SKM-1 treated with dmso at 0.1 percent for 144 hours (cell line): ENCODE measurements around the gene ACBD6.

ENCODE experiments used
- DNase-seq: peaks from one replicate; lab custom pipeline; 2025; ENCODE audit not compliant: unreplicated experiment; lab: John Stamatoyannopoulos, UW

ACBD6 gene

DNA sequence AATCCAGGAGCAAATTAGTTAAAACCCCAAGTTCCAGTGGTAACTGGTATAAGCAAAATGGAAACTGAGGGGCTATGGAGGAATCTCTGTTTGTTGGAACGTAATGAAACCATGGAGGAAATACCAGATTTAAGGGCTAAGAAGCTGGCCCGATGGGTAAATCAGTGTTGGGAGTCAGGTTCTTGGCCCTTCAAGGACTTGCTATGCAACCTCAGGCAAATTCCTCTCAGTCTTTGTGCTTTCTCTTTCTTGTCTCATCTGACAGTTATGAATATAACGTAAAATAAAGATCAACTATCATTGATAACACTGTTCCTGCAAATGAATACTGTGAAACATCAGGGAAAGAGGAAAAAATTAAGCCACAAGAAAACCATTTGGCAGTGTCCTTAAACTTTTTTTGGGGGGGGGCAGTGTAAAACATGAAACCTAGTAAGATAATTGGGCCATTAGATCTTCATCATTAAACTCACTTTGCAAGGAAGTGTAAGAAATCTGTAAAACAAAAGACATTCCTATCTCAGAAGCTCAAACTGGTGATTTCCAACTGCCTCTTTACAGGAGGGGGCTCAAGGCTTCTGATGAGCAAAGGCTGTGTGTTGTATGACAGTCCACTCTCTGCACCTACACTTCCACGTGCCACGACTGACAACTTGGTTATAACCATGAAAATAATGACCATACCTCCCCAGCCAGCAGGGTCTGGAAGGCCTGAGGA, 224.7 kb downstream of the ACBD6 start:
- DNase-seq, result no peak

DNA sequence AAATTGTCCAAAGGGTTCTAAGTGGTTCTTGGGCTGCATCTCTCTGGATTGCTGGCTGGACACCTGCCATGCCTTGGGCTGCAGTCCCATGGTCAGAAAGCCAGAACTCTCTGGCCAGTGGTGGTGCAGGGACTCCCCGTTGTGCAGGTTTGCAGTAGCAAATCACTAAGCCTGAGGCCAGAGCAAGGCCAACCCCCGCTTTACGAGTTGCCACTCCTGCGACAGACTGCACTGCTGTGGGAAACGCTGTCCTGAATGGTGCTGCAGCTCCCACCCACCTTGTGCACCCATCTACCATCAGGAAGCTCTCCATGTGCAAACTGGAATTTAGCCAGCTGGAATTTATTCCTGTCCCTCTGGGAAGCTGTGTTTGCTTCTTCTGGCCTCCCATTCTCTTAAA, 226.7 kb downstream of the ACBD6 start:
- DNase-seq, result no peak

DNA sequence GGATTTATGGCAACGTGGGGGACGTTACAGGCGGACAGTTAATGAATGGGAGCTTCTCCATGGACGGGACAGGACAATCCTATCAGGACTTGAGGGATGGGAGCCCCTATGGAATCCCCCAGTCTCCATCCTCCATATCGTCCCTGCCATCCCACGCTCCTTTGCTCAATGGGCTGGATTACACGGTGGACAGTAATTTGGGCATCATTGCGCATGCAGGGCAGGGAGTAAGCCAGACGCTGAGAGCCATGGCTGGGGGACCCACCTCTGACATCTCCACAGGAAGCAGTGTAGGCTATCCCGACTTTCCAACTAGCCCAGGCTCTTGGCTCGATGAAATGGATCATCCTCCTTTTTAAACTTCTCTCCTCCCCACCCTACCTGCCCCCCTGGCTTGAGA, 228.2 kb downstream of the ACBD6 start:
- DNase-seq, result no peak

- no peak for DNase-seq
Observed at GRCh38 chr1:180273066-180273465, 229.3 kb downstream of the ACBD6 start.

DNA sequence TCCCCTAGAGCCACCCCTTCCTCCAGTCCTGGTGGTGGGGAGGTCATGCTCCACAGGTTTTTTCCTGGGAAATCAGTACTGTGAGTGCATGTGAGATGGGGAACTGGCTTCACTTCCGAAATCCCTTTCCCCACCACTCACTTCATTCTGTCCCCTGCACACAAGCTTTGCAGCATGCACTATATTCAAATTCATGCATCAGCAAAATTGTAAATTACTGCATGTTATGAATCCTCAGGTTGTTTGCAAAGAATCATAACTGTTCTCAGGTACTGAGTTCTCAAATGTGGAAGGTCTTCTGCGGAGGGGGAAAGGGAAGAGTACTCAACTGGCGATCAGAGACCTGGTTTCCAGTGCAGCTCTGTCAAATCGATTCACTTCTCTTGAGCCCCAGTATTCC, 230.0 kb downstream of the ACBD6 start:
- DNase-seq, result no peak

DNA sequence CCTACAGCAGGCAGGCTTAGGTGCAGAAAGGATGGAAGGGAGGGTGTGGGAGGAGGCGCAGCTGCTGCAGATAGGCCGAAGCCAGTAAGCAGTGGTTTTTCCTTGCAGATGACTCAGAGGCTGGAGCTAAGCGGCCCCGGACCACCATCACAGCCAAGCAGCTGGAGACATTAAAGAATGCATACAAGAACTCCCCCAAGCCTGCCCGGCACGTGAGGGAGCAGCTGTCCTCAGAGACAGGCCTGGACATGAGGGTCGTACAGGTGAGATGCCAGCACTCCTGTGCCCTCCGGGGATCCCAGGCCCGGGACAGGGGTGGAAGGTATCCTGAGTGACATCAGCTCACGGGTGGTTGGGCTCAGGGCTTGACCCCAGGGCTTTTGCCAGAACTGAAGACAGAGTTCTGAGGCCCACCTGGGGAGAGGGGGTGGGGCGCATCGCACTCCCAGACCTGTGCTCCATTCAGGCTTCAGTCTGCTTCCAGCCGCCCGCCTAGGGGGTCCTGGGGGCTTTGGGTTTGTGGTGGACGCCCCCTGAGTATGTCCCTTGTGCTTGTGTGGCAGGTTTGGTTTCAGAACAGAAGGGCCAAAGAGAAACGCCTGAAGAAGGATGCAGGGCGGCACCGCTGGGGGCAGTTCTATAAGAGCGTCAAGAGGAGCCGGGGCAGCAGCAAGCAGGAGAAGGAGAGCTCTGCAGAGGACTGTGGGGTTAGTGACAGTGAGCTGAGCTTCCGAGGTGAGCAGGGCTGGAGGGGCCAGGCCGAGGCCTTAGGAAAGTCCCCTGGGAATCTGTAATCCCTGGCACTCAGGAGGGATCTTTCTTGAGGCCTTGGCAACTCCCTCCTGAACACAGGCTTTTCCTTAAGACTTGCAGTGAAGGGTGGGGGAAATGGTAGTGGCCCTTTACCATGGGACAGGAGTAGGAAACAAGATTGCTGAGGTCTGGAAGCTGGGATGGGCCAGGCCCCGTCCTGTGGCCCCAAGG, 230.8 kb downstream of the ACBD6 start:
- no peak for DNase-seq

DNA sequence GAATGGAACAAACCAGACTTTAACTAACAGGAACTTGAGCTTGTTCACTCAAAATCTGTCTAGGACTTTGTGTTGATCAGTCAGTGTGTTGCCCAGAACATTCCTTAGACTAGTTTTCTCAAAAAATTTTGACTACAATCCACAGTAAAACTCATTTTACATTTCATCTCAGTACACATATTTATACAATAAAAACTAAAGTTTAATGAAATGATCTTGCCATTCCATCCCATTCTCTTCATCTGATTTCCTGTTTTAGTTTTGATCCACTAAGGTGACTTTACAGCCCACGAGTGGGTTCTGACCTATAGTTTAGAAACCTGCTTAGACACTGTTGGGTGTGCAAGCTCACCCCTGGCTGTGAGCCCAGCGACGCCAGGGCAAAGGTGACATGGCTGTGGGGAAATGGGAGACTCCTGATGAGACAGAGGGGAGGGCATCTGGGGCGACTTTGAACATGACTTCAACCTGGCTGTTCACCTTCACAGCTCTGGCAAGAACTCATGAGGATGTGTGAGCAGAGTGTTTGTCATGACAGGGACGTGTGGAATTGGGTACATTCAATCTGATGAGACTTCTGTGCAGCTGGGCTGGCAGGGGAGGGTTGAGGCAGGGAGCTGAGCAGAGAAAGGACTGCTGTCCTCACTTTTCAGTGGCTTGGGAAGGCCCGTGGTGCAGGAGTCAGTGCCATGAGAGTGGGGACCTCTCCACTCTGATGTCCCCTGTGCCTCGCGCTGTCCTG, 231.7 kb downstream of the ACBD6 start:
- DNase-seq, result no peak

GRCh38 chr1:180269645-180270529, 232.5 kb downstream of the ACBD6 start:
- no peak for DNase-seq

DNA sequence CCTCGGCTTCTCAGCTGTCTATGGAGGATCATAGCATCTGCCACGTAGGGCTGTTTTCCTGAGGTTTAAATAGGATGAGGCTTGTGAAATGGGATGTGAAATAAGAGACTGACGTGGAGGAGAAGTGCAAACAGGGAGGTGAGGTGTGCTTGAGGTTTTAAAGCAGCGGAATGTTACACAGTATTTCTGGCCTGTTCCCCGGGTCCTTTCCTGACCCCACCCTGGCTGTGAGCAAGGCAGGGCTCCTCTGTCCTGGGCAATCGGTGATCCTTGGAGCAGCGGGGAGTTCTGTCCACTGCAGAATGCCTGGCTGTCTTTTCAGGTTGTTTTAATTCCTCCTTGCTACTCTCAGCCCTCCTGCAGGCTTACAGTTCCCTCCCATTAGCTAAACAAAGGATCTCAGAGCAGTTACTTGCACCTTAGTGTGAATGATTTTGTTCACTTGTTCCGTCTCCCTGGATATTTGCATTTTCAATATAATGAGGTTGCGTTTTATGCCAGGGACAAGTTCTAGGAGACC, 233.8 kb downstream of the ACBD6 start:
- no peak for DNase-seq

- DNase-seq, result no peak
Observed at GRCh38 chr1:180267761-180268555, 234.4 kb downstream of the ACBD6 start.

DNA sequence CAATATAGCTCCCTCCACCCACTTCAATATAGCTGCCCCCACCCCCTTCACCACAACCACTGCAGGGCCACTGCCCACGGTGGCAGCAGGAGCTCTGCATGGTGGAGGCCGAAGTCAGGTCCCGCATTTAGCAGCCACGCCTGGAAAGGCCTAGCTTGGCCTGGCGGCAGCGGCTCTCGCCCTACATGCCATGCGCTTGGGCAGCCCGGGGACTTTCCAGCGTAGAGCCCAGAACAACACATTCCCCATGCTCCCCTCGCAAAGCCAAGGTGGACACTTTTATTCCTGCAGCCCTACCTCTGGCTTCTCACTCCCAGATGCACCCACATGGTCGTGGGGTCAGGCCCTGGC, 235.2 kb downstream of the ACBD6 start:
- DNase-seq, result no peak

- DNase-seq, result no peak
Observed at GRCh38 chr1:180266275-180267210, 235.8 kb downstream of the ACBD6 start.

- no peak for DNase-seq
Observed at GRCh38 chr1:180265871-180266270, 236.5 kb downstream of the ACBD6 start.

DNA sequence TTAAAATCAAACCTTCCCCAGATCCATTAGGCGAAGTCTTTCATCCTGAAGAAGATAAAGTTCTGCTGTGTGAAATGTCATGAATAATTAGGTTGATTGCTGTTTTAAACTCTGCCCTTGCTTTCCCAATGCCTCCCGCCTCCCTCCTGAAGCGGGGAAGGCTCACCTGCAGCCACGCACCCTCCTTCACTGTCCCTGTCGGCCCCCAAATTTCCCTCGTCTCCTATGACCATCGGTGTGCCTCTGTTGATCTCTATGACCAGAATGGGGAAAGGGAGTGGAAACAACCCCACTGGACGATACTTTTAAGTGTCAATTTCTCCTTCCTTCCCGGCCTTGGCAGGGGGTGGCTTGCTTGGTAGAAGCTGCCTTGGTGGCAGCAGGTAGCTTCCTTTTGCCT, 237.2 kb downstream of the ACBD6 start:
- DNase-seq, result no peak

- DNase-seq, result no peak
Observed at GRCh38 chr1:180264595-180264994, 237.8 kb downstream of the ACBD6 start.

GRCh38 chr1:180262628-180263488, 239.5 kb downstream of the ACBD6 start:
- DNase-seq, result no peak

DNA sequence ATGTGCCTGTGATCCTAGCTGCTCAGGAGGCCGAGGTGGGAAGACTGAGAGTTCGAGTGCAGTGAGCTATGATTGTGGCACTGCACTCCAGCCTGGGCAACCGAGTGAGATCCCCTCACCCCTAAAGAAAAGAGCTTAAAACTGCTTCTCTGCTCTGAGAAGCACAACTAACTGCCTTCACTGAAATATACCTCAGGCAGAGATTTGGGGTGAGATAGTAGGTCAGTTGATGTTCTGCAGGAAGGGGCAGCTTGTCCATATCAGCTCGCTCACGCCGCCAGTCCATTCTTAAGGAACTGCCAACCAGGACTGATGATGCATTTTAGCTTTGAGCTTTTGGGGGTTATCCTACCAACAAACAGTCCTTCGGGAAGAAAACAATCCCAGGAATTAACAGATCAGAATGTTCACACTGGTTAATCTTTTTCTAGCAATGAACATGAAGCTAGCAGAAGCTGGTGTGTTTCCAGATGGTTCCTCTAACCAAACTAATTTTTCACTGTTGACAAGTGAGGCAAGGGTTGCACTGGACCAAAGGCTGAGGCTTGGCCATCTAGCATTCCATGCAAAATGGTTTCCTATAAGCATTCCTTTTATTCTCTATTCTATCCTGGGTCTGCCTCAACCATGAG, 240.7 kb downstream of the ACBD6 start:
- DNase-seq, result no peak
